IMR-90 (cell line): ENCODE measurements around the gene TBC1D9B. TPM values are rescaled to one million over a fixed set of nuclear protein-coding genes. Genes with fewer than 3 reads are reported as not detected.

Experiments
- ATAC-seq: fragments of 200-7000 bp; cut with Tn5 transposase; 2 replicates; pipeline ENCODE4 v1.9.1; 2020; ENCODE audit warnings: low read depth, mild to moderate bottlenecking, moderate library complexity
- BruUV-seq: library from RNA; stranded (reverse); fragments of 400-500 nt; replicated peaks from 2 replicates; lab custom pipeline; 2021; lab: Mats Ljungman, UMichigan
- CTCF ChIA-PET: fragments of 300-600 bp; formaldehyde crosslinking; extraction: SDS; loops from one replicate; lab custom pipeline; 2021; ENCODE audit warnings: antibody characterized with exemption; lab: Yijun Ruan, JAX
- POLR2A ChIA-PET: fragments of 300-600 bp; sonication (Branson Sonifier 250); formaldehyde crosslinking; loops from one replicate; lab custom pipeline; 2022; ENCODE audit warnings: antibody characterized with exemption; ENCODE audit not compliant: unreplicated experiment; lab: Charles Lee
- DNase-seq: peaks from one replicate; pipeline ENCODE4 v3.0.0; 2013
- H2AFZ ChIP-seq: replicated peaks from 2 replicates; pipeline ENCODE3; 2013; ENCODE audit warnings: low read length, mild to moderate bottlenecking; ENCODE audit not compliant: poor library complexity
- H2AK5ac ChIP-seq: 2 replicates; pipeline ENCODE4 v1.6.1; 2013; ENCODE audit warnings: low read depth, low read length, inconsistent platforms
- H2AK9ac ChIP-seq: replicated peaks from 2 replicates; pipeline ENCODE3; 2013; ENCODE audit warnings: mild to moderate bottlenecking, low read depth, low read length, moderate library complexity; ENCODE audit not compliant: poor library complexity
- H2BK120ac ChIP-seq: 2 replicates; pipeline ENCODE4 v1.6.1; 2013; ENCODE audit warnings: low read depth, low read length, inconsistent platforms
- H2BK15ac ChIP-seq: 3 replicates; pipeline ENCODE4 v1.6.1; 2013; ENCODE audit warnings: low read depth, low read length, inconsistent platforms
- H2BK20ac ChIP-seq: 2 replicates; pipeline ENCODE4 v1.6.1; 2013; ENCODE audit warnings: low read depth, mild to moderate bottlenecking, inconsistent platforms, low read length, moderate library complexity
- H2BK5ac ChIP-seq: 2 replicates; pipeline ENCODE4 v1.6.1; 2013; ENCODE audit warnings: mild to moderate bottlenecking, low read depth, low read length, inconsistent platforms; ENCODE audit not compliant: poor library complexity, severe bottlenecking
- H3K14ac ChIP-seq: replicated peaks from 2 replicates; pipeline ENCODE4 v1.6.1; 2013; ENCODE audit warnings: low read depth, low read length, inconsistent platforms
- H3K18ac ChIP-seq: 2 replicates; pipeline ENCODE4 v1.6.1; 2013; ENCODE audit warnings: low read depth, low read length, control low read depth
- H3K23ac ChIP-seq: 2 replicates; pipeline ENCODE4 v1.6.1; 2013; ENCODE audit warnings: low read depth, low read length, inconsistent platforms
- H3K27ac ChIP-seq: 2 replicates; pipeline ENCODE4 v1.5.1; 2013; ENCODE audit warnings: mild to moderate bottlenecking, control low read depth, low read length; ENCODE audit not compliant: insufficient read depth
- H3K27me3 ChIP-seq: 2 replicates; pipeline ENCODE4 v1.6.1; 2013; ENCODE audit warnings: low read length; ENCODE audit not compliant: control insufficient read depth, insufficient read depth
- H3K36me3 ChIP-seq: 2 replicates; pipeline ENCODE4 v1.6.1; 2013; ENCODE audit warnings: low read length, mixed read lengths; ENCODE audit not compliant: control insufficient read depth, insufficient read depth
- H3K4ac ChIP-seq: 2 replicates; pipeline ENCODE4 v1.6.1; 2013; ENCODE audit warnings: low read depth, low read length, inconsistent platforms
- H3K4me1 ChIP-seq: 2 replicates; pipeline ENCODE4 v1.6.1; 2013; ENCODE audit warnings: low read length, mixed read lengths; ENCODE audit not compliant: control insufficient read depth, insufficient read depth
- H3K4me2 ChIP-seq: 2 replicates; pipeline ENCODE4 v1.6.1; 2013; ENCODE audit warnings: low read depth, mild to moderate bottlenecking, control low read depth, low read length, moderate library complexity
- H3K4me3 ChIP-seq: 2 replicates; pipeline ENCODE4 v1.5.1; 2013; ENCODE audit warnings: low read depth, mild to moderate bottlenecking, control low read depth, low read length, moderate library complexity; ENCODE audit not compliant: insufficient read depth
- H3K56ac ChIP-seq: 2 replicates; pipeline ENCODE4 v1.6.1; 2013; ENCODE audit warnings: low read length, inconsistent platforms; ENCODE audit not compliant: insufficient read depth; ENCODE audit errors: extremely low read depth
- H3K79me1 ChIP-seq, 2 experiments: 2 replicates each; pipeline ENCODE4 v1.6.1; 2013; ENCODE audit warnings: low read length in 2 of 2, inconsistent platforms in 1 of 2, low read depth in 1 of 2
- H3K9ac ChIP-seq: 2 replicates; pipeline ENCODE4 v1.6.1; 2013; ENCODE audit warnings: low read depth, low read length, control low read depth
- H3K9me1 ChIP-seq: 2 replicates; pipeline ENCODE4 v1.6.1; 2013; ENCODE audit warnings: low read length, inconsistent platforms; ENCODE audit not compliant: insufficient read depth
- H3K9me3 ChIP-seq: 2 replicates; pipeline ENCODE4 v1.6.1; 2013; ENCODE audit warnings: low read length; ENCODE audit not compliant: control insufficient read depth, insufficient read depth
- H4K20me1 ChIP-seq: 2 replicates; pipeline ENCODE4 v1.6.1; 2013; ENCODE audit warnings: low read length, inconsistent platforms; ENCODE audit not compliant: insufficient read depth
- H4K5ac ChIP-seq: 2 replicates; pipeline ENCODE4 v1.6.1; 2013; ENCODE audit warnings: mild to moderate bottlenecking, low read depth, low read length, control low read depth
- H4K8ac ChIP-seq, 2 experiments: 2 replicates each; pipeline ENCODE4 v1.6.1; 2013; ENCODE audit warnings: low read depth in 2 of 2, low read length in 2 of 2, control low read depth in 1 of 2, inconsistent platforms in 1 of 2
- H4K91ac ChIP-seq: 2 replicates; pipeline ENCODE4 v1.6.1; 2013; ENCODE audit warnings: low read depth, low read length, inconsistent platforms; ENCODE audit not compliant: insufficient read depth
- BHLHE40 ChIP-seq: fragments of 150-350 bp; IDR thresholded peaks from 2 replicates; pipeline ENCODE4 v1.6.1; 2016; ENCODE audit warnings: mild to moderate bottlenecking, low read depth, low read length
- CEBPB ChIP-seq: IDR thresholded peaks from 2 replicates; pipeline ENCODE4 v1.6.1; 2012; ENCODE audit warnings: low read depth, low read length, improper control_type of control experiment
- CHD1 ChIP-seq: IDR thresholded peaks from 2 replicates; pipeline ENCODE4 v1.6.1; 2012; ENCODE audit warnings: low read depth, low read length, improper control_type of control experiment
- ELK1 ChIP-seq: fragments of 150-350 bp; IDR thresholded peaks from 2 replicates; pipeline ENCODE4 v1.6.1; 2016; ENCODE audit warnings: low read depth, mild to moderate bottlenecking, low read length, moderate library complexity, borderline replicate concordance
- FOS ChIP-seq: fragments of 150-350 bp; IDR thresholded peaks from 2 replicates; pipeline ENCODE4 v1.6.1; 2016; ENCODE audit warnings: low read depth, low read length
- MAFK ChIP-seq: IDR thresholded peaks from 2 replicates; pipeline ENCODE4 v1.6.1; 2012; ENCODE audit warnings: low read depth, low read length, improper control_type of control experiment
- MXI1 ChIP-seq: IDR thresholded peaks from 2 replicates; pipeline ENCODE4 v1.6.1; 2012; ENCODE audit warnings: low read depth, mild to moderate bottlenecking, low read length, moderate library complexity, borderline replicate concordance
- NFE2L2 ChIP-seq: fragments of 150-350 bp; IDR thresholded peaks from 2 replicates; pipeline ENCODE4 v1.6.1; 2016; ENCODE audit warnings: low read depth, mild to moderate bottlenecking, low read length
- POLR2A ChIP-seq: IDR thresholded peaks from 2 replicates; pipeline ENCODE4 v1.6.1; 2012; ENCODE audit warnings: mild to moderate bottlenecking, low read depth, low read length
- RAD21 ChIP-seq: IDR thresholded peaks from 2 replicates; pipeline ENCODE4 v1.6.1; 2012; ENCODE audit warnings: low read length, improper control_type of control experiment
- RCOR1 ChIP-seq: IDR thresholded peaks from 2 replicates; pipeline ENCODE4 v1.6.1; 2012; ENCODE audit warnings: mild to moderate bottlenecking, low read length, improper control_type of control experiment; ENCODE audit not compliant: insufficient replicate concordance
- RFX5 ChIP-seq: IDR thresholded peaks from 2 replicates; pipeline ENCODE4 v1.8.0; 2012; ENCODE audit warnings: low read depth, mild to moderate bottlenecking, low read length, moderate library complexity
- SMC3 ChIP-seq: fragments of 150-350 bp; IDR thresholded peaks from 2 replicates; pipeline ENCODE4 v1.6.1; 2016; ENCODE audit warnings: low read depth, mild to moderate bottlenecking, antibody characterized with exemption, low read length, moderate library complexity
- USF2 ChIP-seq: fragments of 150-350 bp; IDR thresholded peaks from 2 replicates; pipeline ENCODE4 v1.6.1; 2017; ENCODE audit warnings: mild to moderate bottlenecking, antibody characterized with exemption, low read length, low read depth
- WGBS, 2 experiments: methylation state at CpG; one replicate each; pipeline versions ENCODE4 v1.1.5 to v1.1.7; 2013; ENCODE audit warnings: missing lambda C conversion rate in 2 of 2; ENCODE audit not compliant: insufficient read length in 1 of 2; ENCODE audit errors: extremely low coverage in 2 of 2; 5-methylcytosine and 5-hydroxymethylcytosine counted together
- dilution Hi-C: fragments of 300-500 bp; cut with HindIII; formaldehyde crosslinking; loops from one replicate; pipeline ENCODE4 v1.14.3; 2018; ENCODE audit warnings: low sequenced_read_pairs; ENCODE audit not compliant: unreplicated experiment
- in situ Hi-C: fragments of 300-500 bp; cut with MboI; formaldehyde crosslinking; loops from 3 replicates; pipeline ENCODE4 v1.14.3; 2019; ENCODE audit warnings: low sequenced_read_pairs, inconsistent platforms, mixed read lengths
- intact Hi-C: fragments of 100-400 bp; cut with micrococcal nuclease; formaldehyde crosslinking; loops from 2 replicates; pipeline ENCODE4 v1.10.0; 2022
- polyA plus RNA-seq, 3 experiments: library from polyadenylated mRNA; depleted of rRNA; stranded (reverse); fragments of >200 nt; gene quantifications; 2 replicates each; pipeline ENCODE4 v1.2.3, GENCODE V29; 2012; ENCODE audit warnings: low replicate concordance in 1 of 3
- total RNA-seq: library from RNA; depleted of rRNA; stranded (reverse); fragments of >200 nt; gene quantifications from 2 replicates; pipeline ENCODE4 v1.2.3, GENCODE V29; 2012
- TF ChIP-seq, protein P1 (sequence below): conservative IDR thresholded peaks from 2 replicates; pipeline ENCODE4 v1.5.1; 2012; ENCODE audit warnings: mild to moderate bottlenecking, low read depth, low read length, improper control_type of control experiment

TBC1D9B gene
- total and polyA plus RNA-seq, 2 of the 4 experiments (the other 2 are of a cell fraction), result 58.6 to 78.1 TPM

- in situ Hi-C loops, result no loop called here
- no peak overlapping the region for H2BK20ac ChIP-seq
- TF ChIP-seq FOS (no peak), CHD1 (no peak), ELK1 (no peak), POLR2A (no peak), MAFK (no peak), RAD21 (no peak), USF2 (no peak), CEBPB (no peak), RCOR1 (no peak), BHLHE40 (no peak), NFE2L2 (no peak), SMC3 (no peak), RFX5 (no peak), MXI1 (no peak)
- TF ChIP-seq, protein P1, sequence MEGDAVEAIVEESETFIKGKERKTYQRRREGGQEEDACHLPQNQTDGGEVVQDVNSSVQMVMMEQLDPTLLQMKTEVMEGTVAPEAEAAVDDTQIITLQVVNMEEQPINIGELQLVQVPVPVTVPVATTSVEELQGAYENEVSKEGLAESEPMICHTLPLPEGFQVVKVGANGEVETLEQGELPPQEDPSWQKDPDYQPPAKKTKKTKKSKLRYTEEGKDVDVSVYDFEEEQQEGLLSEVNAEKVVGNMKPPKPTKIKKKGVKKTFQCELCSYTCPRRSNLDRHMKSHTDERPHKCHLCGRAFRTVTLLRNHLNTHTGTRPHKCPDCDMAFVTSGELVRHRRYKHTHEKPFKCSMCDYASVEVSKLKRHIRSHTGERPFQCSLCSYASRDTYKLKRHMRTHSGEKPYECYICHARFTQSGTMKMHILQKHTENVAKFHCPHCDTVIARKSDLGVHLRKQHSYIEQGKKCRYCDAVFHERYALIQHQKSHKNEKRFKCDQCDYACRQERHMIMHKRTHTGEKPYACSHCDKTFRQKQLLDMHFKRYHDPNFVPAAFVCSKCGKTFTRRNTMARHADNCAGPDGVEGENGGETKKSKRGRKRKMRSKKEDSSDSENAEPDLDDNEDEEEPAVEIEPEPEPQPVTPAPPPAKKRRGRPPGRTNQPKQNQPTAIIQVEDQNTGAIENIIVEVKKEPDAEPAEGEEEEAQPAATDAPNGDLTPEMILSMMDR, result no peak
These were observed 29.3 kb downstream of the TBC1D9B start for GRCh38 chr5:179878222-179879002.

More at GRCh38 chr5:179878222-179879002, 29.3 kb downstream of the TBC1D9B start:
- H3K4ac ChIP-seq, result no peak overlapping the region
- DNase-seq, result no peak
- H2AK9ac ChIP-seq, result no peak overlapping the region
- no peaks in the 10 kb centered on the region for H3K9me1 ChIP-seq
- BruUV-seq, result no TSS peak
- no peak overlapping the region for H3K4me2 ChIP-seq
- no peaks in the 10 kb centered on the region for H3K4me1 ChIP-seq
- H4K8ac ChIP-seq, result no peak overlapping the region
- no peak overlapping the region for H2BK120ac ChIP-seq
- dilution Hi-C loops (no loop called here), intact Hi-C loops (no loop called here)
- peak; percentile 46; the same call in 1 of the 2 replicates for ATAC-seq
- no peak overlapping the region for H3K18ac ChIP-seq
- H3K79me1 ChIP-seq, result peaks cover 0 to 5% of the 10 kb centered on the region in 2 experiments; a peak in 2 of 4 replicates
- H3K56ac ChIP-seq, result no peak overlapping the region
- no peak overlapping the region for H2AK5ac ChIP-seq
- H2BK5ac ChIP-seq, result no peak overlapping the region
- no peak overlapping the region for H3K9ac ChIP-seq
- H4K5ac ChIP-seq, result no peak overlapping the region
- H2AFZ ChIP-seq, result no peak overlapping the region
- peaks cover 5% of the 10 kb centered on the region for H3K9me3 ChIP-seq
- H3K14ac ChIP-seq, result no peak overlapping the region
- no peak overlapping the region for H3K27ac ChIP-seq
- no peaks in the 10 kb centered on the region for H4K20me1 ChIP-seq
- peaks cover 57% of the 10 kb centered on the region for H3K36me3 ChIP-seq
- H3K23ac ChIP-seq, result no peak overlapping the region
- ChIA-PET POLR2A (no interaction called here), CTCF (no interaction called here)
- no peak overlapping the region for H2BK15ac ChIP-seq
- WGBS, 2 experiments, result 95% methylated on average over 13 of the region's 26 CpGs; no CpG with 5 or more reads in 1 of the 2 experiments
- no peak overlapping the region for H4K91ac ChIP-seq
- H3K27me3 ChIP-seq, result no peaks in the 10 kb centered on the region
- H3K4me3 ChIP-seq, result no peak overlapping the region
